Lung microvascular endothelial cell (primary cell): Measurements from ENCODE around the gene GOLIM4. TPM values are rescaled to one million over a fixed set of nuclear protein-coding genes. Genes with fewer than 3 reads are reported as not detected.
"Not testable (repeated sequence)": the region's sequence is repeated elsewhere in the genome, so short reads cannot be mapped to it uniquely, and the experiment has no call there.

Source experiments
- DNase-seq, 2 donors: peaks; one replicate each; pipeline versions ENCODE4 v3.0.0 to v3.0.0-alpha.2; 2010; ENCODE audit warnings: low read depth in 2 of 2
- total RNA-seq: library from RNA; depleted of rRNA; stranded (reverse); fragments of >200 nt; gene quantifications from 2 replicates; pipeline ENCODE4 v1.2.1, GENCODE V29; 2014

The GOLIM4 gene
- total RNA-seq, 1 donor from 2014 or later, result 26.4 TPM

DNA sequence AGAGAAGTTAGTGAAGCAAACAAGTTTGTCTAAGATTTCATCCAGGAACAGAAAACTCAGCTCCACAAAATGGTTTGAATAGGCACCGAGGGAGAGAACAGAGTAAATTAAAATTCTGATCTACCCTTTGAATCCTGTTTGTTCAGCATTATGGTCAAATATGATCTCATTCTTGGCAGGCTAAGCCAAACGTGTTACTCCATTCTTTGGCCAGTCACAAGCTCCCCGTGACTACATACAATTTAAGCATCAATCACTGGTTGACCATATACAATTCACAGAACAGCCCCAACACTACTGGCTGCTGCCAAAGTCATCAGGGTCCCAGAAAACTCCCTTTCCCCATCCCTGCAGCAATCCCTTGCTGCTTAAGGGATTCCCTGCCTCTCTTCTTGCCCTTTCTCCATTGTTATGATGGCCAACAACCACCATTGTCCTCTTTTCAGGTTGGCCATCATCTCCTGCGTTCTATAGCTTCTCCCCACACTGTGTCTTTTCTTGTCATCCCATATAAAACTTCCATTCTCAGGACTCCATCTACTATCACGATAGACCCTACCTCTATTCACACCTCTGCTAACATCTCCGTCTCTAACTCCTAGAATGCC, 46.3 kb downstream of the GOLIM4 start:
- peak; percentile 65 to 75 for DNase-seq

DNA sequence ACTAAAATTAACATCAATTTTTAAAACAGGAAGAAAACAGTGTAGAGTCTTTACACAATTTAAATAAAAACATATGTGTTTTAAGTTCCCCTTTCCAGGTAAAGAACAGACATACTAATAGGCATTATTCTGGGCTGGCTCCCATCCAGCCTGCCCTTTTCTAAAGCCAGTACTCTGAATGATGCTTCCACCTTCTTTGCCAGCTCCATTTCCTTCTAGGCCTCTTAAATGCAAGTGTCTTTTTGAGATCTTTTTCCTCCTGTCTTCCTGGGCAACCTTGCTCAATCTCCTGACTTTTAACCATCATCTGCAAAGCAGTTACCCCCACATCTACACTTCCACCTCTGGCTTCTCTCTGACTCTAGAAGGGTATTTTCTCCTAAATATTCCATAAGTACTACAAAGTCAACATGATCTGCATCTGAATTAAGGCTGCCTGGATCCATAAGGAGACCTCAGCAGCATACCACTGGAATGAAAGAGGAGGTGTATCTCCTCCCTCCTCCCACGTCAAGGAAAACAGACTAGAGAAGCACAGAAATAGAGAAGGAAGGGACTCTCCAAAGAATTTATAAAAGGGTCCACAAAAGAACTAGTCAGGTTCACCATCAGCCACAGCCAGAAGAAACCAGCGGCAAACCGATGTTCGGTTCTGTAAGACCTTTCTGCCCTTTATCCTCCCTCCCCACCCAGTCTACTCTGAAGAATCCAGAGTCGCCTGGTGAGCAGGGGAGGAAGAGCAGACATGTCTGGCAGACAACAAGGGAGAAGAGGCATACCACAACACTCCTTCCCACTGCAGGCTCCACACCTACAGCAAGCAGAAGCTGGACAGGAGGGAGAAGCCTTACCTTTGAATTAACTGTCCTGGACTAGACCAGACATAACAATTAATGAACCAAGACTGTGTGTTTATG, 47.1 kb downstream of the GOLIM4 start:
- DNase-seq, result no peak

DNA sequence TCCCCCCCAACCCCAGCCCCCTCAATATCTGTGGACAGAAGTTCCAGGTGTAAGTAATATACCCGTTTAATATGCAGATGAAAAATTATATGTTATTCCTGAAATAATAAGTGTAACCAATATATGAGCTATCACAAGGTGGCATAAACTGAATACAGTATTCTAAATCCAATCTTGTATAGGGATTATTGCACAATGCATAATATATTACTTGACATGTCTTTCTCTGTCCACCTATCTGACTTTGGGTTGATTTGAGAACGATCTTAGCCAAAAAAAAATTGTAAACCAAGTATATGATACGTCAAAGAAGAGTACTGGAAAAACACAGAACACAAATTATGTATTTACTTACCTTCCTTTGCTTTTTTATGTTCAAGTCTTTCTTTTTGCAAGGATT, 47.8 kb downstream of the GOLIM4 start:
- no peak for DNase-seq

DNA sequence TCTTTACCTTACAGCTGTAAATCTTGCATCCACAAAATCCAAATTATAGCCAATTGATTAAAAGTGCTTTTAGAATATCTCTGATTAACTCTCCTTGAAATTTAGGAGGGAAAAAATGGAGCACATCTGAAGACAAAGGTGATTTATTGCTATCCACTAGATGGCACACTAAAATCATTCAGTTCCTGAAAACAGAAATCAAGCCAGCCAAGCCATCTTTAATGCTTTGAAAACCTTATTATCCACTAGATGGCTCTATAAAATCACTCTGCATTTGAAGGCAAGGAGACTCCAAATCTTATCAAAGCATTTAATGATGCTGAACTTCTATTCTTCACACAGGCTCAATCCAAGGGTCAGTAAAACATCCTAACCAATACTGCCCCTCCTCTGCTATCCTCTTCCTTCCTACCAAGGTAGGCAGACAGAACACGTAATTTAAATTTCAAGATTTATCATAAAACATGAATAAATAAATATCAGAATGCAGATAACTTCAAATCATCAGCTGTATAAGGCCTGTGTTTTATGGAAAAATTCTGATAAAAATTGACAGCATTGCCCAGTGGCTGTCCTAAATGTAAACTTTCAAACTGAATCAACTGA, 48.4 kb downstream of the GOLIM4 start:
- peak; percentile 82 to 85 for DNase-seq

DNA sequence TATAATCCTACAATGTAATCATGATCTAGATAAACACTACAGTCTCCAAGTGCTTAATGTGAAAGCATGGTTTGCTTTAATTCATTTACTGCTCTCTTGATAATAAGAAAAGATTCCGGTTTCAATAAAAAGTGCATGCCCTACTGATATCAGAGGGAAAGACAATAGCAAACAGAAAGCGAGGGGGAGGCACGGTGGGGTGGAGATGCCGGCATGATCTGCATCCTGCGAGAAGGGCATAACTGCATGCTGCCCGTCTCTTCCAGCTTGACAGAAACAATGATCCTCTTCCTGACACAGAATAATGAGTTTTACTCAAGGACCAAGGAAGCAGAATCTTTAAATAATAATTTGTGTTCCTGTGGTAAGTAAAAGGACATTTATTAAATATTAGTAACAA, 51.7 kb downstream of the GOLIM4 start:
- peak; percentile 15 to 18 for DNase-seq

DNA sequence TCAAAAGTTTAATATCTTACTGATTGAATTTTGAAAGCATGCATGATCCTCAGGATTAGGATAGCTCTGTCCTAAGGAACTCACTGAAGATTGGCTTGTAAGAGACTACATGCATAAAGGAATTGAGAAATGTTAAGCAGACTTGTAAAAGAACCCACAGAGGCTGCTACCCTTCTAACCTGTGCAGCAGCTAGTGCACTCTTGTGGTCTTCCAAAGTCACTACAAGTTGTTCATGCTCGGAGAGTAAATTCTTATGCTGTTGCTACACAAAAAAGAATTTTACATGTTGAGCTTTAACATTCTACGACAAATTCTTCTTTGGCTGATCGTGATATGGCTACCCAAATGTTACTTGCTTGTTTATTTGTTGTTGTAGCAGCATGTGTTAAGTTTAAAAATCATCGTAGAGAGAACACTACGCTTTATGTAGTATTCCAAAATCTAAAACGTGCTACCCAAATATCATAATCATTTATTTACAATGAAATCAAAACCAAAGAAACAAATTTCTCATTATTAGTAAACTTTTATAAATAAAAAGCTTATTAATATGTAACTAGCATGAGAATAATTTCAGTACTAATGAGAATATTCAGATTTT, 55.0 kb downstream of the GOLIM4 start:
- peak; percentile 74 to 83 for DNase-seq

DNA sequence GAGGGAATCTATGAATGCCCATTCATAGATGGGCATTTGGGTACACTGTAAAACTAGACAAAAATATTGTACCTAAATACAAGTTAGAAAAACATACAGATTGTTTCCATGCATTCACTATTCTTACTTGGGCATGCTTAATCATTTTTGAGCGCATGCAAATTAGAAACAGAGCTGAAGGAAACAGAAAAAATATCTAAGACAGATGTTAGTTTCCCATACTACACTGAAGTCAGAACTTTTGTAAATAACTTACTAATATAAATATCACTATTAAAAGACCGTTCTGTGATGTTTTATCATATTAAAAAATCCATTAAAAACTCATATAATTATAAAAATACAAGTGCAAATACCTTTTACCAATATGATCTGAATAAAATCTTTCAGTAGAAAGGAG, 58.7 kb downstream of the GOLIM4 start:
- DNase-seq, result no peak

DNA sequence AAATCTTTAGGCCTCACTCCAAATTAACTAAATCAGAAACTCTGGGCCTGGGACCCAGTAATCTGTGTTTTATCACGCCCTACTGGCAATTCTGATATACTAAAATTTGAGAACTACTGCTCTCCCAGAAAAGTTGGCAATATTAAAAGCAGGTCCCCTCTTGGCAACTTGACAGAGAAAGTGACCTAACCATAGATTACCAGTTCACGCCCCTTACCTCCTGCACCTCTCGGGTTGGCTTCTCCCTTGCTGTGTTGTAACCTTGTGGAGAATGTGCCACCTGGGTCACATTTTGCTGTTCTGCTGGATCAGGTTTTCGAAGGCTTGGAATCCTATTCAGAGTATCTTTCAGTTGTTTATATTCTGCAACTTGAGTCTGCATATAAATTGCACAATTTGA, 59.1 kb downstream of the GOLIM4 start:
- no peak for DNase-seq

DNA sequence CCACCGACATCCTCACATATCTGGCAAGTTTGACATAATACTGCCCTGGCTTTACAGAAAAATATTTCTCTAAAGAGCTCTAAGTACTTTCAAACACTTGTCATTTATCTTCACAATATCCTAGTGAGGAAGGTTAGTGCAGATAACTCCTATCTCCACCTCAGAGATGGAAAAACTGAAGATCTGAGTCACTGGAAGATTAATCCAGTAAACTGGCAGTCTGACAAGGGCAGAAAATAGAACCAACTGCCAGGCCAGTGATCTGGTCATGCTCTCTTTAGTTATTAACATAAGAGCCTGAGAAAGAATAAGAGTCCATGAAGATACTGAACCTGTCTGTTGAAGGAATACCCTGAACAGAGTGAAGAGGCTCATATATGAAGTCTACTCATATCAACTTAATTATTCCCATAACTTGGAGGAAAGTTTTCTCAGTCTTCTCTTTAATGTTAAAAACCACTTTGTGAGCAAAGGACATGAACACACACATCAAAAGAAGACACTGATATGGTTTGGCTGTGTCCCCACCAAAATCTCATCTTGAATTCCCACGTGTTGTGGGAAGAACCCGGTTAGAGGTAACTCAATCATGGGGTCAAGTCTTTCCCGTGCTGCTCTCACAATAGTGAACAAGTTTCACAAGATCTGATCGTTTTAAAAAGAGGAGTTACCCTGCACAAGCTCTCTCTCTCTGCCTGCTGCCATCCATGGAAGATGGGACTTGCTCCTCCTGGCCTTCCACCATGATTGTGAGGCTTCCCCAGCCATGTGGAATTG, 61.4 kb downstream of the GOLIM4 start:
- DNase-seq, result peak in 1 of 2 donors; percentile 30

DNA sequence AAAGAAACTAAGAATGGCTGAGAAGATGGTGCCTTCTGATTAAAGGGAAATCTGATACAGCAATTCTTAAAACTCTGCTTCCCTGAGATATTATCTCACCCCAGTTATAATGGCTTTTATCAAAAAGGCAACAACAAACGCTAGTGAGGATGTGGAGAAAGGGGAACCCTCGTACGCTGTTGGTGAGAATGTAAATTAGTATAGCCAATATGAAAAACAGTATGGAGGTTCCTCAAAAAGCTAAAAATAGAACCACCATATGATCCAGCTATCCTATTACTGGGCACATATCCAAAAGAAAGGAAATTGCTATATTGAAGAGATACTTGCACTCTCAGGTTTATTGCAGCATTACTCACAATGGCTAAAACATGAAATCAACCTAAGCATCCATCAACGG, 65.1 kb downstream of the GOLIM4 start:
- no peak for DNase-seq

DNA sequence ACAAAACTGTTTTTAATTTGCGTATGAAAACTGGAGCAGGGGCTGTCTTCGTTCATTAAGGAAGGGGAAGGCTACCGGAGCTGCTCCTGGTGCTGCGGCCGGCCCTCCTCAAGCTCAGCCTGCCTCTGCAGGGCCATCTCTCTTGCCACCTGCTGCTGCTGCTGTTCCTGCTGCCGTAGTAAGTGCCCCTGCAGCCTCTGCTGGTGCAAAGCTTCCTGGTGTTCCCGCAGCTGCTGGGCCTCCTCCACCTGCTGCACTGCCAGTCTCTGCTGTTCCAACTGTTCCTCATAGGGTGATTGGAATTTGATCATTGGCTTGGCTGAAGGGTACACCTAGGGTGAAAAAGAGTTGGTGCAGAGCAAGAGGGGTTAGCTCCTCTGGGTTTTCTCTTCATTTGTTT, 66.0 kb downstream of the GOLIM4 start:
- no peak for DNase-seq

DNA sequence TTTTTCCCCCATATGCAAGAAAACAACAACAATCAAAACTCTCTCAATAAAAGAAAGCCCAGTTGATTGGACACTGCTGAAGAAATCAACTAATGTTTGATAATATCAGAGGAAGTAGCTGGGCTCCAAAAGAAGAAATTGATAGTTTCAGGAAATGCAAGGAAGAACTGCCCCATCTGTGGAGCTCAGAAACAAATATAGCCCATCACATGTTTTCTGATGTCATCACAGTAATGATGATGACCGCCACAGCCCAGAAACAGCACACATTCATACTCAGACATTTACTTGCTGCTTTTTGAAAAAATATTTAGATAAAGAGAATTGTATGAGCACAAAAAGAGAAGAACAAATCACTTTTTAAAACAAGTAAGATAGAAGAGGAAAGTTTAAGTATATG, 67.6 kb downstream of the GOLIM4 start:
- no peak for DNase-seq

DNA sequence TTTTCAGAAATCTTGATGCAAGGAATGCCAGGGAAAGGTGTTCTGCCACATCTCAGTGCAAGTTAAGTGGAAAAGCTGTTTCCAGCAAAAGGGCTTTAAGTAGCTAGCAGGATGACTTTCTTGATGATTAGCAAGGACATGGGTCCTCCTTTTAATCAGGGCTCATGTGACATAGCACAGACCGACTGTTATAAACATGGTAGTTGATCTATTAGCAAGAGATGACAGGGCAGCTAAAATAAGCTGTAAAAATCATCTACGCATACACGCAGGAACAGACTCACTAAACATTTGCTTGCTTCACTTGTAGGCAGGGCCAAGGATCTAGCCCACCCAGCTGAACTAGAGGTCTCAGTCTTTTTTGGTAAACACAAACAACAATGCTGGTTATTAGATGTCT, 69.0 kb downstream of the GOLIM4 start:
- DNase-seq, result no peak

DNA sequence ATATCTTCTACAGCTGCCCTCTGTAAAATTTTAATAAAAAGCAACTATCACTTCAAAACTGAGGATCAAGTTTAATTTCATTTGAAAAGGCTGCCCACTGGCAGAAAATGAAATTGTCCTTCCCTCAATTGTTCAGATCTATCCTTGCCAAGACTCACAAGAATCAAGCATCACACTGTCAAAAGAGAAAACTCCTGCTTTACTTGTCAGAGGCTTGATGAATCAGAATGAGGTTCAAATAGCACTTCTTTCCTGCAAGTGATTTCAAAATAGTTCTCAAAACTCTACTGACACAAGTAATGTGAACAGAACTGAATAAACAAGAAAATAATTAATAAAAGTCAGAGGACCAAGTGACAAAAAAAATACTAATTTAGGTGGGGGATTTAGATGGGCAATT, 70.6 kb downstream of the GOLIM4 start:
- peak; percentile 20 to 38 for DNase-seq

DNA sequence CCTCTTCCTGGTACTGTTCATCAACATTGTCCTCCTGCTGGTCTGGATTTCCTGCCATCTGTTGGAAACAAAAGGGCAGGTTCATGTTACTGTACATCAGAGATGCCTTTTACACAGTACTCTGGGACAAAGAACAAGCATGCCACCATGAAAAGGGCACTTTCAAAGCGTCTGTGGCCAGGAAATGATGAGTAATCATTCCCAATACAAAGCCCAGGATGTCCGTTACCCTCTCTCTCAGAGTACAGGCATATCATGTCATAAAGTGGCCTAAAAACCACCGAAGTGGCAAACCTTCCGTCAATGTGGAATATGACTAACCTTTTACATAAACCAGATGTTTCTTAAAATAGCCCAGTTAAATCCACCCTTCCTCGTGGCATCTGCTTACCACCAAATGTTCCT, 71.2 kb downstream of the GOLIM4 start:
- peak; percentile 84 to 94 for DNase-seq

DNA sequence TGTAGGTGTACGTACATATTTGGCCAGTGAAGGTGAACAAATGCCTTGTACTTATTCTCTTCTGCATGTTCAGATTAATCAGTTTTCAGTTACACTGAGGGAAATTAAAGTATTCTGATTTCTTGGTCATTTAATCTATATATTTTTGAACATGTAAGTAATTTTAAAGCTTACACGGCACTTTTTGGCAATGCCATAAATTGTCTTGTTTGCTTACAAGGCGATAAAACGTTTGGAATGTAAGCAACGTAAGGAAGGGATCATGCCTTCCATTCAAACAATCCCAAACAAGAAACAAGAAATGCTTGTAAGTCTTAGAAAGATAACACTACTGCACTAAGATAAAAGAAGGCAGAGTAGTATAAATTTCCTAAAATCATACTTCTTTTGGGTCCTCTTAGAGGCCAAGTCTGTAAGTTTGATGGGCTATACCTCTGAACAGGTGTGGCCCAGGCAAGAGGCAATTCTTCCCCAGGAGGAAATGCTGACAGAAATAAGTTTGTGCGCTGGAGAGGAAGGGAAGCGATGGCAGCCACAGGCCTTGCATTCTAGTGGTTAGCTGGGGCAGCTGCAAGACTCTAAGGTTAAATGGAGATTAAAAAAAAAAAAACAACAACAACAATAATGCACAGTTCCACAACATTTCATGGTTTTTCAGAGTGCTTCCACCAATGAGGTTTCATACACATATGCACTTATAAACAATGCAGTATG, 73.8 kb downstream of the GOLIM4 start:
- no peak for DNase-seq

DNA sequence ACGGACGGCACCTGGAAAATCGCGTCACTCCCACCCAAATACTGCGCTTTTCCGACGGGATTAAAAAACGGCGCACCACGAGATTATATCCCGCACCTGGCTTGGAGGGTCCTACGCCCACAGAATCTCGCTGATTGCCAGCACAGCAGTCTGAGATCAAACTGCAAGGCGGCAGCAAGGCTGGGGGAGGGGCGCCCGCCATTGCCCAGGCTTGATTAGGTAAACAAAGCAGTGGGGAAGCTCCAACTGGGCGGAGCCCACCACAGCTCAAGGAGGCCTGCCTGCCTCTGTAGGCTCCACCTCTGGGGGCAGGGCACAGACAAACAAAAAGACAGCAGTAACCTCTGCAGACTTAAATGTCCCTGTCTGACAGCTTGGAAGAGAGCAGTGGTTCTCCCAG, 84.4 kb downstream of the GOLIM4 start:
- DNase-seq, result not testable (repeated sequence)

DNA sequence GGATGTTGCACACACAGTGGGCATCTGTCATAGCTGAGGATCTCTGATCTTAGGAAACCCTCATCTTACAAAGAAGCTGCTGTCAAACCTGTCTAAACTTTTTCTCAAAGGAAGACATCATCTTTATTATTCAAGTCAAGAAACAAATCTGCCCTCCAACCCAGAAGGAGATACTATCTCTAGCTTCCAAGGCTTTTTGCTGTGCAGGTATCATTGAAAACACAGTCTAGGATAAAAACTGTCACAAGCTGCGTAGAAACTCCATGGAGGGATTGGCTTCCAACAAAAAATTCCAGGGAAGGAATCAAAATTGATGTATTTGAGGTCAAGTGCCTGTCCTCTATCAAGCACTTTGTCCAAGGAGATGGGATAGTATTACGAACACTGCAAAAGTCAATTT, 89.1 kb downstream of the GOLIM4 start:
- DNase-seq, result no peak

DNA sequence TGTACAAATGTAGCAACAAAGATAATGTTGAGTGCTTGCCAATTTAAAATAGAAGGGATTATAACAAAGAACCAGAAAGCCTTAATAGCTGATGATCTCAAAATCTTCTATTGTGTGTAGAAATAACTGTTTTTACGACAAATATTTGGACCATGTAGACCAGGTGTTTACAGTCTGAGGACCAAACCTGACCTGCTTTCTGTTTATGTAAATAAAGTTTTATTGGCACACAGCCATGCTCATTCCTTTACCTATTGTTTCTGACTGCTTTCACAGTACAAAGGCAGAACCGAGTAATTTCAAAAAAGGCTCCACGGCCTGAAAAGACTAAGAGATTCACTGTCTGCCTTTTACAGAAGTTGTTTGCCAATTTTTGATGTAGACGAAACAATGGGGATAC, 91.8 kb downstream of the GOLIM4 start:
- peak in 1 of 2 donors; percentile 14 for DNase-seq

DNA sequence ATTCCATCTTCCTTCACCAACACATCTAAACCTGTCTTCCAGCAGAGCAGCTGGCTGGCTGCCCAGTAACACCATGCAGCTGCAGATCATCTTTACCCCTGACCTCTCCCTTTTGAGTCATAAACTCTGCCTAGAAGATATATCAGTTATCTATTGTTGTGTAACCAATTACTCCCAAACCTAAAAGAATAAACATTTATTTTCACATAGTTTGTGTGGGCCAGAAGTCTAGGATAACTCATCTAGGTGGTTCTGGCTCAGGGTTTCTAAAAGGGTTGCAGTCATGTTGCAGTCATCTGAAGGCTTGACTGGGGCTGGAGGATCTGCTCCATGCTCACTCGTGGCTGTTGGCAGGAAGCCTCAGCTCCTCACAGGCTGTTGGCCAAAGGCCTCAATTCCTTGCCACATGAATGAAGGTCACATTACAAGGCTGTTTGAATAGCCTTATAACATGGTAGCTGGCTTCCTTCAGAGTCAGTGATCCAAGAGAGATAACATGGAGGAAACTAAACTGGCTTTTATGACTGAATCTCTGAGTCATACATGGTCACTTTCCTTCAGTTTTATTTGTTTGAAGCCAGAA, 92.8 kb downstream of the GOLIM4 start:
- DNase-seq, result peak in 1 of 2 donors; percentile 32
